Measurements from ENCODE around the gene SLC22A1. TPM values are rescaled to one million over a fixed set of nuclear protein-coding genes. Genes with fewer than 3 reads are reported as not detected.

Gene SLC22A1
- polyA plus RNA-seq, 1 of the 3 experiments (the other 2 are of a cell fraction): 0.20 TPM

DNA sequence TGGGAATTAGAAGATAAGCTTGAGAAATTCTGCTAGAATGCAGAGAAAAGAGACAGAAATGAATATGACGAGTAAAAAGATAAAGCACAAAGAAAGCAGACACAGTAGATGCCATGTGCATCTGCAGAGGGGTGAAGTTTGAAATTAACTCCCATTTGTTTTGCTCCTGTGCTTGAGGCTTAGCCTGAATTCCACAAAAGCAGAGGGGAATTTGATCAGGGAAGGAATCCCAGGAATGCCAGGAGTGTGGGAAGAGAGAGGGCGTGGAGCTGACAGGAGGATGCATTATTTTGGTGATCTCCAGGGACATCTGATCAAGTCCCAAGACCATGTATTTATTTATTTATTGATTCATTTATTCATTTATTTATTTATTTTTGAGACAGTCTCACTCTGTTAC, 55.6 kb downstream of the SLC22A1 start:
- ChIA-PET POLR2A (no interaction called here), CTCF (no interaction called here)
- 5% methylated on average over 2 of the region's 2 CpGs for WGBS (ENCODE audit: low lambda C conversion rate)

DNA sequence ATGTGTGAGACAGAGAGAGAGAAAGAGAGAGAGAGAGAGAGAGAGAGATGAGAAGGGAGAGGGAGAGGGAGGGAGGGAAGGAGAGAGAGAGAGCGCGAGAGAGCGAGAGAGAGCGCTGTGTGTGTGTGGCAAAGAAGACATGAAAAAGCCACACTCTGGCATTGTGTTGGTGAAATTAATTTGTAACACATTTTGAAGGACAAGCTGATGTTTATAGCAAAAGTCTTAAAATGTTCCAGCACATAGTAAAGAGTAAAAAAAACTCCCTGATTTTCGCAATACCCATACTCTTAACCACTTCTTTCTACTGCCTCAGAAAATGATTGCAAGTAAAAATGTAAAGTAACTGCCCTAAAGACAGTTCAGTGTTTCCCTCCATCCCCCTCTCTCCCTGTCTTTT, 56.7 kb downstream of the SLC22A1 start:
- Histone ChIP-seq H3K9ac (no peak overlapping the region), H2AFZ (ENCODE audit: low read depth) (no peak overlapping the region), H3K9me2 (no peaks in the 10 kb centered on the region), H3K4me2 (no peak overlapping the region), H3K4me1 (ENCODE audit: control insufficient read depth in 1 of 2, insufficient read depth in 2 of 2, low read depth in 1 of 2, low read length in 1 of 2) (no peaks in the 10 kb centered on the region), H3K79me2 (ENCODE audit: insufficient read depth) (no peaks in the 10 kb centered on the region), H3K9me3 (no peaks in the 10 kb centered on the region), H3K4me3 (ENCODE audit: low read depth in 2 of 2, low read length in 1 of 2) (no peak overlapping the region), H3K27ac (ENCODE audit: low read depth in 2 of 2, low read length in 1 of 2) (no peak overlapping the region), H3F3A (replicated peaks; ENCODE audit: insufficient read depth) (no peaks in the 10 kb centered on the region), H3K36me3 (replicated peaks in 1 of 2; ENCODE audit: control insufficient read depth in 1 of 2, insufficient read depth in 2 of 2, low read length in 1 of 2) (no peaks in the 10 kb centered on the region), H3K27me3 (ENCODE audit: insufficient read depth) (peaks cover 12% of the 10 kb centered on the region), H4K20me1 (ENCODE audit: insufficient read depth) (no peaks in the 10 kb centered on the region)
- WGBS (ENCODE audit: low lambda C conversion rate): 17% methylated on average over 5 of the region's 5 CpGs
- POLR2A ChIA-PET: no interaction called here
- CTCF ChIA-PET: no interaction called here
- TF ChIP-seq TAF1 (IDR thresholded peaks at IDR 0.05; ENCODE audit: borderline replicate concordance, low read depth, low read length) (no peak), JUND (IDR thresholded peaks at IDR 0.05) (no peak), RFX5 (IDR thresholded peaks at IDR 0.05; ENCODE audit: low read length) (no peak)
- no peak for DNase-seq

More for the DNA sequence above, 55.6 kb downstream of the SLC22A1 start:
- no peaks in the 10 kb centered on the region for H3K9me3 ChIP-seq
- H2AFZ ChIP-seq (ENCODE audit: low read depth): no peak overlapping the region
- no peak for DNase-seq
- H4K20me1 ChIP-seq (ENCODE audit: insufficient read depth): no peaks in the 10 kb centered on the region
- H3K27ac ChIP-seq (ENCODE audit: low read depth in 2 of 2, low read length in 1 of 2): no peak overlapping the region
- H3K4me2 ChIP-seq: no peak overlapping the region
- TF ChIP-seq RXRA (IDR thresholded peaks at IDR 0.05; ENCODE audit: borderline replicate concordance, low read depth): no peak
- TF ChIP-seq MXI1 (IDR thresholded peaks at IDR 0.05; ENCODE audit: low read depth, low read length): no peak
- TF ChIP-seq EZH2phosphoT487 (IDR thresholded peaks at IDR 0.05; ENCODE audit: borderline replicate concordance, low read depth): no peak
- TF ChIP-seq, protein P1, sequence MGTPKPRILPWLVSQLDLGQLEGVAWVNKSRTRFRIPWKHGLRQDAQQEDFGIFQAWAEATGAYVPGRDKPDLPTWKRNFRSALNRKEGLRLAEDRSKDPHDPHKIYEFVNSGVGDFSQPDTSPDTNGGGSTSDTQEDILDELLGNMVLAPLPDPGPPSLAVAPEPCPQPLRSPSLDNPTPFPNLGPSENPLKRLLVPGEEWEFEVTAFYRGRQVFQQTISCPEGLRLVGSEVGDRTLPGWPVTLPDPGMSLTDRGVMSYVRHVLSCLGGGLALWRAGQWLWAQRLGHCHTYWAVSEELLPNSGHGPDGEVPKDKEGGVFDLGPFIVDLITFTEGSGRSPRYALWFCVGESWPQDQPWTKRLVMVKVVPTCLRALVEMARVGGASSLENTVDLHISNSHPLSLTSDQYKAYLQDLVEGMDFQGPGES (IDR thresholded peaks at IDR 0.05; ENCODE audit: low read depth, low read length): no peak
- no peak for TF ChIP-seq YY1 (IDR thresholded peaks at IDR 0.05; ENCODE audit: low read depth)
- no peaks in the 10 kb centered on the region for H3K79me2 ChIP-seq (ENCODE audit: insufficient read depth)
- H3K4me1 ChIP-seq (ENCODE audit: control insufficient read depth in 1 of 2, insufficient read depth in 2 of 2, low read depth in 1 of 2, low read length in 1 of 2): no peaks in the 10 kb centered on the region
- H3K36me3 ChIP-seq (replicated peaks in 1 of 2; ENCODE audit: control insufficient read depth in 1 of 2, insufficient read depth in 2 of 2, low read length in 1 of 2): no peaks in the 10 kb centered on the region
- no peak overlapping the region for H3K9ac ChIP-seq
- H3K9me2 ChIP-seq: no peaks in the 10 kb centered on the region
- no peak overlapping the region for H3K4me3 ChIP-seq (ENCODE audit: low read depth in 2 of 2, low read length in 1 of 2)
- H3K27me3 ChIP-seq (ENCODE audit: insufficient read depth): peaks cover 12% of the 10 kb centered on the region
- H3F3A ChIP-seq (replicated peaks; ENCODE audit: insufficient read depth): no peaks in the 10 kb centered on the region

DNA sequence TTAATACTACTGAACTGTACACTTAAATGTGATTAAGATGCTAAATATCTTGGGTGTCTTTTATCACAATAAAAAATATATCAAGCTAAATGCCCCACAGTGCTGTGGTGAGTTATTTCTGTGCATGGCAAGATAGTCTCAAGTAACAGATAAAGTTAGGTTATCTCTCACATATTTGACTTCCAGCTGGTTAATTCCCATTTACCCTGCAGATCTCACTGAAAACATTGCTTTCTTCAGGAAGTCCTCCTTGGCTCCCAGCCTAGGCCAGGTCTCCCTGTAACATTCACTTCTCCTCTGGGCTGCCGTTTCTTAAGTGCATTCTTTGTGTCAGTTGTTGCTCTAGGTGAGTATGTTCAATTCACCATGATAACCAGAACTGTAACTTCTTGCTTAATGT, 59.1 kb downstream of the SLC22A1 start:
- ChIA-PET CTCF (no interaction called here), POLR2A (no interaction called here)
- no peak overlapping the region for H3K4me2 ChIP-seq
- no peaks in the 10 kb centered on the region for H4K20me1 ChIP-seq (ENCODE audit: insufficient read depth)
- H3K4me3 ChIP-seq (ENCODE audit: low read depth in 2 of 2, low read length in 1 of 2): no peak overlapping the region
- H3K9me3 ChIP-seq: no peaks in the 10 kb centered on the region
- H3K36me3 ChIP-seq (replicated peaks in 1 of 2; ENCODE audit: control insufficient read depth in 1 of 2, insufficient read depth in 2 of 2, low read length in 1 of 2): no peaks in the 10 kb centered on the region
- no peak overlapping the region for H3K9ac ChIP-seq
- no peak overlapping the region for H2AFZ ChIP-seq (ENCODE audit: low read depth)
- H3K4me1 ChIP-seq (ENCODE audit: control insufficient read depth in 1 of 2, insufficient read depth in 2 of 2, low read depth in 1 of 2, low read length in 1 of 2): no peaks in the 10 kb centered on the region
- DNase-seq: no peak
- no peaks in the 10 kb centered on the region for H3K9me2 ChIP-seq
- no peaks in the 10 kb centered on the region for H3K27me3 ChIP-seq (ENCODE audit: insufficient read depth)
- H3F3A ChIP-seq (replicated peaks; ENCODE audit: insufficient read depth): no peaks in the 10 kb centered on the region
- WGBS (ENCODE audit: low lambda C conversion rate): 6% methylated on average over 1 of the region's 1 CpG
- H3K27ac ChIP-seq (ENCODE audit: low read depth in 2 of 2, low read length in 1 of 2): no peak overlapping the region
- TF ChIP-seq ELF1 (IDR thresholded peaks at IDR 0.05): no peak
- no peak for TF ChIP-seq SIN3A (IDR thresholded peaks at IDR 0.05; ENCODE audit: borderline replicate concordance, low read depth, low read length)
- H3K79me2 ChIP-seq (ENCODE audit: insufficient read depth): no peaks in the 10 kb centered on the region
